HCT116 (cell line): ENCODE results near the gene TMEM184B. TPM values are rescaled to one million over a fixed set of nuclear protein-coding genes. Genes with fewer than 3 reads are reported as not detected.

Experiments used
- ATAC-seq: fragments of 200-7000 bp; cut with Tn5 transposase; 2 replicates; pipeline ENCODE4 v1.9.1; 2020; ENCODE audit warnings: mild to moderate bottlenecking, moderate library complexity
- BruUV-seq: library from RNA; stranded (reverse); fragments of 400-500 nt; replicated peaks from 2 replicates; lab custom pipeline; 2021; lab: Mats Ljungman, UMichigan
- CTCF ChIA-PET: fragments of 300-600 bp; sonication (Branson Sonifier 250); formaldehyde crosslinking; loops from one replicate; lab custom pipeline; 2021; ENCODE audit warnings: antibody characterized with exemption; lab: Charles Lee
- POLR2A ChIA-PET: fragments of 300-600, 350-600 bp; sonication (Branson Sonifier 250); formaldehyde crosslinking; loops from one replicate; lab custom pipeline; 2021; ENCODE audit warnings: antibody characterized with exemption; lab: Charles Lee
- RAD21 ChIA-PET, 2 experiments: fragments of 300-600 bp; sonication (Branson Sonifier 250); formaldehyde crosslinking; loops; one replicate each; lab custom pipeline; 2023; ENCODE audit warnings: low total read pairs in 2 of 2; ENCODE audit not compliant: uncharacterized antibody in 2 of 2, unreplicated experiment in 2 of 2, low non-redundant PET in 1 of 2; lab: Charles Lee
- DNase-seq: peaks from one replicate; pipeline ENCODE4 v3.0.0-alpha.2; 2010; ENCODE audit warnings: low read depth, low spot score
- H2AFZ ChIP-seq: fragments of 200-600 bp; shearing (Covaris generic), sonication (generic); 2 replicates; pipeline ENCODE4 v1.6.1; 2017; ENCODE audit warnings: low read depth, mixed run types, mixed read lengths, antibody characterized with exemption, low read length; ENCODE audit not compliant: poor library complexity, severe bottlenecking
- H3K27ac ChIP-seq: 2 replicates; pipeline ENCODE4 v1.5.1; 2012; ENCODE audit warnings: low read depth, low read length
- H3K27me3 ChIP-seq: fragments of 200-600 bp; sonication (generic); 2 replicates; pipeline ENCODE4 v1.6.1; 2016; ENCODE audit warnings: mixed run types, low read length, mixed read lengths; ENCODE audit not compliant: insufficient read depth
- H3K36me3 ChIP-seq, 2 experiments: fragments of 200-500 bp in 1 of 2; fragments of 200-600 bp in 1 of 2; sonication (Bioruptor generic) in 1 of 2; sonication (generic) in 1 of 2; 2 replicates each; pipeline versions ENCODE4 v1.5.1 to v1.6.1; 2014 to 2016; ENCODE audit warnings: low read length in 2 of 2, inconsistent platforms in 1 of 2, mixed read lengths in 1 of 2, mixed run types in 1 of 2; ENCODE audit not compliant: insufficient read depth in 2 of 2, control insufficient read depth in 1 of 2
- H3K4me1 ChIP-seq, 2 experiments: fragments of 200-600 bp in 1 of 2; sonication (generic) in 1 of 2; 2 replicates each; pipeline versions ENCODE4 v1.5.1 to v1.6.1; 2012 to 2017; ENCODE audit warnings: low read length in 2 of 2, inconsistent platforms in 1 of 2, mild to moderate bottlenecking in 1 of 2, mixed read lengths in 1 of 2, mixed run types in 1 of 2, moderate library complexity in 1 of 2; ENCODE audit not compliant: insufficient read depth in 2 of 2, control insufficient read depth in 1 of 2
- H3K4me2 ChIP-seq: fragments of 200-600 bp; sonication (generic); 2 replicates; pipeline ENCODE4 v1.6.1; 2017; ENCODE audit warnings: mixed run types, low read length, mixed read lengths
- H3K4me3 ChIP-seq, 2 experiments: fragments of 200-600 bp in 1 of 2; sonication (generic) in 1 of 2; replicated peaks in 1 of 2; 2 replicates each; pipeline ENCODE4 v1.5.1; 2011 to 2016; ENCODE audit warnings: low read length in 2 of 2, control low read depth in 1 of 2, low read depth in 1 of 2, mild to moderate bottlenecking in 1 of 2, mixed read lengths in 1 of 2, mixed run types in 1 of 2
- H3K79me2 ChIP-seq: fragments of 200-600 bp; sonication (generic); 2 replicates; pipeline ENCODE4 v1.6.1; 2017; ENCODE audit warnings: mild to moderate bottlenecking, mixed run types, low read length, moderate library complexity, mixed read lengths; ENCODE audit not compliant: insufficient read depth
- H3K9ac ChIP-seq: fragments of 200-600 bp; sonication (generic); 2 replicates; pipeline ENCODE4 v1.6.1; 2016; ENCODE audit warnings: low read length, mixed read lengths
- H3K9me2 ChIP-seq: fragments of 200-600 bp; sonication (generic), shearing (Covaris generic); 2 replicates; pipeline ENCODE4 v1.6.1; 2017; ENCODE audit warnings: mixed run types, mild to moderate bottlenecking, moderate library complexity; ENCODE audit not compliant: insufficient read depth
- H3K9me3 ChIP-seq, 2 experiments: fragments of 200-500 bp in 1 of 2; fragments of 200-600 bp in 1 of 2; sonication (Bioruptor generic) in 1 of 2; sonication (generic) in 1 of 2; 2 replicates each; pipeline ENCODE4 v1.6.1; 2014 to 2017; ENCODE audit warnings: low read length in 2 of 2, mixed read lengths in 2 of 2, inconsistent platforms in 1 of 2, low read depth in 1 of 2, mild to moderate bottlenecking in 1 of 2, mixed run types in 1 of 2, moderate library complexity in 1 of 2; ENCODE audit not compliant: control insufficient read depth in 1 of 2, insufficient read depth in 1 of 2
- H4K20me1 ChIP-seq: fragments of 200-600 bp; sonication (generic), shearing (Covaris generic); 2 replicates; pipeline ENCODE4 v1.6.1; 2017; ENCODE audit warnings: mixed run types, mild to moderate bottlenecking, moderate library complexity; ENCODE audit not compliant: insufficient read depth
- CEBPB ChIP-seq: IDR thresholded peaks from 2 replicates; pipeline ENCODE4 v1.6.1; 2012; ENCODE audit warnings: low read depth
- EGR1 ChIP-seq: IDR thresholded peaks from 2 replicates; pipeline ENCODE4 v1.6.1; 2012; ENCODE audit warnings: low read depth
- ELF1 ChIP-seq: IDR thresholded peaks from 2 replicates; pipeline ENCODE4 v1.6.1; 2012; ENCODE audit warnings: low read depth, borderline replicate concordance
- EZH2 ChIP-seq: fragments of 200-600 bp; sonication (generic); IDR thresholded peaks from 2 replicates; pipeline ENCODE4 v1.6.1; 2017; ENCODE audit warnings: antibody characterized with exemption, mixed run types
- FOSL1 ChIP-seq: IDR thresholded peaks from 2 replicates; pipeline ENCODE4 v1.6.1; 2012; ENCODE audit warnings: low read depth
- MAX ChIP-seq: IDR thresholded peaks from 2 replicates; pipeline ENCODE4 v1.6.1; 2012
- POLR2A ChIP-seq: IDR thresholded peaks from 2 replicates; pipeline ENCODE4 v1.7.0; 2011; ENCODE audit warnings: borderline replicate concordance; ENCODE audit not compliant: insufficient read depth, insufficient read length; ENCODE audit errors: extremely low read depth
- POLR2AphosphoS5 ChIP-seq: IDR thresholded peaks from 2 replicates; pipeline ENCODE4 v1.6.1; 2011; ENCODE audit warnings: mild to moderate bottlenecking, low read depth, low read length, moderate library complexity
- RAD21 ChIP-seq: IDR thresholded peaks from 2 replicates; pipeline ENCODE4 v1.6.1; 2012; ENCODE audit warnings: low read depth, mild to moderate bottlenecking
- SIN3A ChIP-seq: IDR thresholded peaks from 2 replicates; pipeline ENCODE4 v1.6.1; 2012; ENCODE audit warnings: low read depth
- SP1 ChIP-seq: IDR thresholded peaks from 2 replicates; pipeline ENCODE4 v1.6.1; 2012; ENCODE audit warnings: low read depth
- TCF7L2 ChIP-seq: IDR thresholded peaks from 2 replicates; pipeline ENCODE4 v1.7.0; 2011; ENCODE audit warnings: borderline replicate concordance, inconsistent platforms; ENCODE audit not compliant: insufficient read depth, insufficient read length; ENCODE audit errors: extremely low read depth
- YY1 ChIP-seq: IDR thresholded peaks from 2 replicates; pipeline ENCODE4 v1.6.1; 2011; ENCODE audit warnings: low read length, low read depth, moderate library complexity, mild to moderate bottlenecking; ENCODE audit not compliant: insufficient replicate concordance; ENCODE audit errors: extremely low read depth
- ZFX ChIP-seq: fragments of 450-650 bp; IDR thresholded peaks from 2 replicates; pipeline ENCODE4 v1.6.1; 2017
- ZNF274 ChIP-seq: fragments of 200-500 bp; sonication (Bioruptor generic); IDR thresholded peaks from 2 replicates; pipeline ENCODE4 v1.6.1; 2014; ENCODE audit warnings: mild to moderate bottlenecking, low read depth, low read length, inconsistent platforms
- intact Hi-C: fragments of 100-400 bp; cut with micrococcal nuclease; formaldehyde crosslinking; loops from 2 replicates; pipeline ENCODE4 v1.10.0; 2022
- total RNA-seq: library from RNA; stranded (reverse); gene quantifications from one replicate; pipeline ENCODE4 v1.2.1, GENCODE V29; 2021; ENCODE audit not compliant: unreplicated experiment
- TF ChIP-seq, protein P1 (sequence below): IDR thresholded peaks from 2 replicates; pipeline ENCODE4 v1.6.1; 2012; ENCODE audit warnings: low read depth

TMEM184B gene
- total RNA-seq, 1 experiment from 2014 or later = 66.0 TPM

DNA sequence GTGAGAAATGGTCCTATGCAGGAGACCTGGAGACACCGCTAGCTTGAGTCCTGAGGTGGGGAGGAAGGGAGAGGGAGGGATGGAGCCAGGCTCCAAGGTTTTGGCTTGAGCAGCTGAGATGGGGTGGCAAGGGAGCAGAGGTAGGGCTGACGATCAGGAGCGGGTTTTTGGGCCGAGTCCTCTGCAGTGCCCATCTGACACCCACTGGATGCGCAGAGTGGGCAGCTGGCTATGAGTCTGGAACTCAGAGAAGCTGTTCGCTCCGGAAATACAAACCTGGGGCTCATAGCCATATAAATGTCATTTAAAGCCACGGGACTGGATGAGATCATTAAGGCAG lies 71.5 kb downstream of the TMEM184B start:
- TF ChIP-seq RAD21 (no peak), EGR1 (no peak), ZNF274 (no peak), MAX (no peak), TCF7L2 (no peak), CEBPB (no peak), SIN3A (no peak), POLR2A (no peak), POLR2AphosphoS5 (no peak), ZFX (no peak), YY1 (no peak), EZH2 (no peak), SP1 (no peak), FOSL1 (no peak), ELF1 (no peak)
- TF ChIP-seq, protein P1, sequence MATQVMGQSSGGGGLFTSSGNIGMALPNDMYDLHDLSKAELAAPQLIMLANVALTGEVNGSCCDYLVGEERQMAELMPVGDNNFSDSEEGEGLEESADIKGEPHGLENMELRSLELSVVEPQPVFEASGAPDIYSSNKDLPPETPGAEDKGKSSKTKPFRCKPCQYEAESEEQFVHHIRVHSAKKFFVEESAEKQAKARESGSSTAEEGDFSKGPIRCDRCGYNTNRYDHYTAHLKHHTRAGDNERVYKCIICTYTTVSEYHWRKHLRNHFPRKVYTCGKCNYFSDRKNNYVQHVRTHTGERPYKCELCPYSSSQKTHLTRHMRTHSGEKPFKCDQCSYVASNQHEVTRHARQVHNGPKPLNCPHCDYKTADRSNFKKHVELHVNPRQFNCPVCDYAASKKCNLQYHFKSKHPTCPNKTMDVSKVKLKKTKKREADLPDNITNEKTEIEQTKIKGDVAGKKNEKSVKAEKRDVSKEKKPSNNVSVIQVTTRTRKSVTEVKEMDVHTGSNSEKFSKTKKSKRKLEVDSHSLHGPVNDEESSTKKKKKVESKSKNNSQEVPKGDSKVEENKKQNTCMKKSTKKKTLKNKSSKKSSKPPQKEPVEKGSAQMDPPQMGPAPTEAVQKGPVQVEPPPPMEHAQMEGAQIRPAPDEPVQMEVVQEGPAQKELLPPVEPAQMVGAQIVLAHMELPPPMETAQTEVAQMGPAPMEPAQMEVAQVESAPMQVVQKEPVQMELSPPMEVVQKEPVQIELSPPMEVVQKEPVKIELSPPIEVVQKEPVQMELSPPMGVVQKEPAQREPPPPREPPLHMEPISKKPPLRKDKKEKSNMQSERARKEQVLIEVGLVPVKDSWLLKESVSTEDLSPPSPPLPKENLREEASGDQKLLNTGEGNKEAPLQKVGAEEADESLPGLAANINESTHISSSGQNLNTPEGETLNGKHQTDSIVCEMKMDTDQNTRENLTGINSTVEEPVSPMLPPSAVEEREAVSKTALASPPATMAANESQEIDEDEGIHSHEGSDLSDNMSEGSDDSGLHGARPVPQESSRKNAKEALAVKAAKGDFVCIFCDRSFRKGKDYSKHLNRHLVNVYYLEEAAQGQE = no peak
- H3K9me2 ChIP-seq = no peaks in the 10 kb centered on the region
- POLR2A ChIA-PET = interaction anchor here (0.9 to 2.0 kb wide), 4 partner anchors 13 to 83 kb away, joined by 3 to 6 read pairs (median 4); no protein-coding TSS in a partner anchor
- no peaks in the 10 kb centered on the region for H3K9me3 ChIP-seq
- H3K27ac ChIP-seq = peak overlapping the region; percentile 55
- no peaks in the 10 kb centered on the region for H3K27me3 ChIP-seq
- peak overlapping the region; percentile 30 to 40 for H3K4me3 ChIP-seq
- peaks cover 40% of the 10 kb centered on the region for H3K79me2 ChIP-seq
- BruUV-seq = TSS peak; percentile 91
- no peak for DNase-seq
- H3K9ac ChIP-seq = peak overlapping the region; percentile 44
- H4K20me1 ChIP-seq = peaks cover 4% of the 10 kb centered on the region; the same call in 1 of the 2 replicates
- H3K4me2 ChIP-seq = peak overlapping the region; percentile 68
- peak; percentile 1 for ATAC-seq
- peaks cover 12 to 27% of the 10 kb centered on the region in 2 experiments for H3K4me1 ChIP-seq
- 0 out of 4 replicates have a peak, but pooled peaks cover 0 to 3% of the 10 kb centered on the region in 2 experiments for H3K36me3 ChIP-seq
- no peak overlapping the region for H2AFZ ChIP-seq
- intact Hi-C loops = no loop called here
- CTCF ChIA-PET = interaction anchor here (1.0 kb wide), 1 partner anchor 87 kb away, joined by 3 read pairs; no protein-coding TSS in a partner anchor
- RAD21 ChIA-PET = interaction anchor here in 1 of 2 experiments (0.6 kb wide), 1 partner anchor 11 kb away, joined by 4 read pairs; no protein-coding TSS in a partner anchor
